K562 (cell line): Measurements from ENCODE around the gene GPC3. TPM values are rescaled to one million over a fixed set of nuclear protein-coding genes. Genes with fewer than 3 reads are reported as not detected.

Experiments used
- ATAC-seq: fragments of 200-7000 bp; cut with Tn5 transposase; 3 replicates; pipeline ENCODE4 v1.9.1; 2020; ENCODE audit warnings: moderate library complexity
- BruUV-seq: library from RNA; stranded (reverse); fragments of 400-500 nt; replicated peaks from 2 replicates; lab custom pipeline; 2021; lab: Mats Ljungman, UMichigan
- CTCF ChIA-PET: fragments of 300-600 bp; formaldehyde crosslinking; extraction: SDS; loops from one replicate; lab custom pipeline; 2021; ENCODE audit warnings: low intra/inter-chr PET ratio; lab: Yijun Ruan, JAX
- POLR2A ChIA-PET: fragments of 300-600, 350-650 bp; sonication (Branson Sonifier 250); formaldehyde crosslinking; extraction: SDS; loops from one replicate; lab custom pipeline; 2021; ENCODE audit warnings: antibody characterized with exemption, inconsistent platforms; lab: Yijun Ruan, JAX
- DNase-seq, 4 experiments: peaks; one replicate each; pipeline versions ENCODE4 v3.0.0 to v3.0.0-alpha.2; 2011 to 2018; ENCODE audit warnings: low spot score in 3 of 4, mixed read lengths in 3 of 4; ENCODE audit errors: extremely low read depth in 1 of 4
- FAIRE-seq: peaks from 2 replicates; lab custom pipeline; 2011; peaks lifted over from hg19 to GRCh38; lab: Jason Lieb, UNC
- H2AFZ ChIP-seq: 2 replicates; pipeline ENCODE4 v1.6.0; 2011; ENCODE audit warnings: low read depth, low read length, control low read depth, inconsistent platforms
- H3K27ac ChIP-seq: fragments of 200-600 bp; 3 replicates; pipeline ENCODE4 v1.8.0; 2011; ENCODE audit warnings: low read depth, mild to moderate bottlenecking, control low read depth, inconsistent platforms, low read length, moderate library complexity, mixed read lengths; ENCODE audit errors: extremely low read depth
- H3K27me3 ChIP-seq, 2 experiments: fragments of 300-600 bp in 1 of 2; 2 replicates in 1 of 2; 3 replicates in 1 of 2; pipeline versions ENCODE4 v1.6.0 to v1.8.0; 2011; ENCODE audit warnings: inconsistent platforms in 2 of 2, low read length in 2 of 2, mild to moderate bottlenecking in 1 of 2, mixed read lengths in 1 of 2, moderate library complexity in 1 of 2; ENCODE audit not compliant: control insufficient read depth in 2 of 2, insufficient read depth in 2 of 2
- H3K36me3 ChIP-seq: fragments of 300-600 bp; 3 replicates; pipeline ENCODE4 v1.8.0; 2011; ENCODE audit warnings: mild to moderate bottlenecking, low read length, inconsistent platforms; ENCODE audit not compliant: control insufficient read depth, insufficient read depth
- H3K4me1 ChIP-seq, 2 experiments: fragments of 200-600 bp in 1 of 2; replicated peaks in 1 of 2; 2 replicates in 1 of 2; 3 replicates in 1 of 2; pipeline versions ENCODE4 v1.5.1 to v1.8.0; 2011; ENCODE audit warnings: inconsistent platforms in 2 of 2, low read length in 2 of 2, mild to moderate bottlenecking in 1 of 2, mixed read lengths in 1 of 2, moderate library complexity in 1 of 2; ENCODE audit not compliant: control insufficient read depth in 2 of 2, insufficient read depth in 2 of 2
- H3K4me2 ChIP-seq: 2 replicates; pipeline ENCODE4 v1.6.1; 2011; ENCODE audit warnings: low read length, control low read depth, inconsistent platforms, mixed read lengths; ENCODE audit not compliant: insufficient read depth
- H3K4me3 ChIP-seq: fragments of 200-600 bp; sonication (generic), shearing (Covaris generic); 2 replicates; pipeline ENCODE4 v1.5.1; 2016; ENCODE audit warnings: control low read depth, inconsistent platforms
- H3K79me2 ChIP-seq: fragments of 200-600 bp; 3 replicates; pipeline ENCODE4 v1.8.0; 2011; ENCODE audit warnings: low read length, inconsistent platforms; ENCODE audit not compliant: control insufficient read depth, insufficient read depth
- H3K9ac ChIP-seq, 2 experiments: 2 replicates each; pipeline versions ENCODE4 v1.6.0 to v1.6.1; 2011; ENCODE audit warnings: low read depth in 2 of 2, low read length in 2 of 2, control low read depth in 1 of 2, inconsistent platforms in 1 of 2, mild to moderate bottlenecking in 1 of 2, mixed read lengths in 1 of 2; ENCODE audit not compliant: insufficient read depth in 1 of 2
- H3K9me1 ChIP-seq: one replicate; pipeline ENCODE4 v1.6.0; 2011; ENCODE audit warnings: inconsistent platforms, mild to moderate bottlenecking, low read length, moderate library complexity; ENCODE audit not compliant: control insufficient read depth, insufficient read depth
- H3K9me3 ChIP-seq: replicated peaks from 2 replicates; pipeline ENCODE4 v1.5.1; 2011; ENCODE audit warnings: low read depth, low read length, inconsistent platforms; ENCODE audit not compliant: control insufficient read depth, insufficient read depth
- H4K20me1 ChIP-seq: replicated peaks from 2 replicates; pipeline ENCODE4 v1.6.1; 2011; ENCODE audit warnings: low read length, inconsistent platforms, mixed read lengths; ENCODE audit not compliant: control insufficient read depth, insufficient read depth
- KAT2B ChIP-seq: IDR thresholded peaks from one replicate; pipeline ENCODE4 v1.6.1; 2012; ENCODE audit warnings: low read depth, mild to moderate bottlenecking, control low read depth, inconsistent platforms, low read length, moderate library complexity
- LCOR ChIP-seq: sonication (generic); formaldehyde crosslinking; IDR thresholded peaks from 2 replicates; pipeline ENCODE4 v1.8.0; 2022; ENCODE audit warnings: mild to moderate bottlenecking, missing genetic modification reagents
- SETDB1 ChIP-seq: IDR thresholded peaks from one replicate; pipeline ENCODE4 v1.6.1; 2012; ENCODE audit warnings: low read length, control low read depth, inconsistent platforms
- SIN3A ChIP-seq, 2 experiments: fragments of 150-350 bp in 1 of 2; IDR thresholded peaks; 2 replicates each; pipeline ENCODE4 v1.6.1; 2011 to 2016; ENCODE audit warnings: borderline replicate concordance in 2 of 2, low read depth in 2 of 2, low read length in 2 of 2, mild to moderate bottlenecking in 2 of 2, moderate library complexity in 2 of 2; ENCODE audit not compliant: control insufficient read depth in 1 of 2
- SIX5 ChIP-seq, 2 experiments: IDR thresholded peaks; 2 replicates each; pipeline ENCODE4 v1.6.1; 2011; ENCODE audit warnings: low read length in 2 of 2, borderline replicate concordance in 1 of 2, low read depth in 1 of 2, mild to moderate bottlenecking in 1 of 2, moderate library complexity in 1 of 2; ENCODE audit not compliant: insufficient read depth in 1 of 2
- ZNF263 ChIP-seq: sonication (generic); formaldehyde crosslinking; IDR thresholded peaks from 2 replicates; pipeline ENCODE4 v1.8.0; 2022; ENCODE audit warnings: mild to moderate bottlenecking, missing genetic modification reagents, borderline replicate concordance
- ZNF354B ChIP-seq: fragments of 250-450 bp; sonication (Bioruptor Pico); IDR thresholded peaks from 2 replicates; pipeline ENCODE4 v1.4.0; 2020
- WGBS: fragments of 100-300 bp; shearing (Covaris generic); methylation state at CpG from one replicate; pipeline ENCODE4 v1.1.6; 2016; ENCODE audit warnings: low coverage, mixed read lengths; ENCODE audit not compliant: insufficient coverage; ENCODE audit errors: missing lambda C conversion rate; 5-methylcytosine and 5-hydroxymethylcytosine counted together
- in situ Hi-C: fragments of 300-500 bp; cut with MboI; formaldehyde crosslinking; loops from 4 replicates; pipeline ENCODE4 v1.15.0; 2018; ENCODE audit warnings: inconsistent platforms, mixed read lengths
- intact Hi-C: fragments of 100-400 bp; cut with micrococcal nuclease; formaldehyde crosslinking; loops from 2 replicates; pipeline ENCODE4 v1.14.2; 2022
- polyA plus RNA-seq, 8 experiments: library from polyadenylated mRNA; depleted of rRNA in 4 of 8; stranded (reverse) in 5 of 8; unstranded in 3 of 8; fragments of >200 nt; fragmentation: Nextera tagmentation in 2 of 8; fragmentation: Illumina TruSeq in 1 of 8; extraction: Ambion mirVana in 2 of 8; extraction: Trizol in 1 of 8; gene quantifications; 2 replicates each; pipeline versions ENCODE4 v1.2.1 to v1.2.3, GENCODE V29; 2011 to 2014; ENCODE audit warnings: inconsistent platforms in 1 of 8, missing spikeins in 1 of 8
- total RNA-seq, 7 experiments: library from RNA; depleted of rRNA in 6 of 7; stranded (reverse); fragments of >200 nt in 6 of 7; fragmentation: Illumina TruSeq in 2 of 7; extraction: Trizol in 2 of 7; gene quantifications; 2 replicates each; pipeline versions ENCODE4 v1.2.1 to v1.2.3, GENCODE V29; 2011 to 2021; ENCODE audit warnings: low replicate concordance in 1 of 7
- TF ChIP-seq, protein P1 (sequence below): sonication (generic); formaldehyde crosslinking; IDR thresholded peaks from 2 replicates; pipeline ENCODE4 v1.8.1; 2022; ENCODE audit warnings: missing genetic modification reagents
- TF ChIP-seq, protein P2 (sequence below): sonication (generic); formaldehyde crosslinking; IDR thresholded peaks from 2 replicates; pipeline ENCODE4 v1.8.0; 2022; ENCODE audit warnings: mild to moderate bottlenecking, missing genetic modification reagents
- TF ChIP-seq, protein P3 (sequence below): fragments of 200-800 bp; sonication (Bioruptor generic); IDR thresholded peaks from 2 replicates; pipeline ENCODE4 v1.6.1; 2016; ENCODE audit warnings: missing genetic modification characterization, missing compliant biosample characterization

GPC3 gene
- total and polyA plus RNA-seq, 9 of the 15 experiments (the other 6 are each of a cell fraction or from before 2014, with no cell fraction given): 0.42 TPM; not detected in 8

DNA sequence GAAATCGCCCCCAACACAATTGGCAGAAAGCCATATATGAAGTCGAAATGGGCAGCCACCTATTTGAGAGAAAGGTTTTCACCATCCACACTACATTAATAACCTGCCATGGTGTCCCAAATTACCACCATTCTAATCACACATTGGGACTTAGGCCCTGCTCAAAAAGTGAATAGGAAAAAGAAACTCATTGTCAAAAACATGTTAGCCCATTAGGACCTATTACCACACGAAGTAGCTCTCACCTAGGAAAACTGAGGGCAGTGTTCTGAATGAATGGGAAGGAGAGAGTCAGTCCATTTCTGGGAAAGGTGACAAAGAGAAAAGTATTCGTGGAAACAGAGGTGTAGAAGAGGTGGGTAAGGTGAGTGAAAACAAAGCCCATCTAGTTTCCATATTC lies 60.8 kb downstream of the GPC3 start:
- H3K9ac ChIP-seq: no peak overlapping the region
- no peak for ATAC-seq
- no peaks in the 10 kb centered on the region for H3K9me3 ChIP-seq
- no peaks in the 10 kb centered on the region for H3K27me3 ChIP-seq
- BruUV-seq: no TSS peak
- no peak for FAIRE-seq
- no peak overlapping the region for H3K4me3 ChIP-seq
- no peaks in the 10 kb centered on the region for H3K36me3 ChIP-seq
- ChIA-PET POLR2A (no interaction called here), CTCF (no interaction called here)
- H3K79me2 ChIP-seq: no peaks in the 10 kb centered on the region
- H3K9me1 ChIP-seq: no peaks in the 10 kb centered on the region
- no peaks in the 10 kb centered on the region for H3K4me1 ChIP-seq
- DNase-seq: no peak
- H3K27ac ChIP-seq: no peak overlapping the region
- H3K4me2 ChIP-seq: no peak overlapping the region
- 2% methylated on average over 4 of the region's 4 CpGs for WGBS
- no peaks in the 10 kb centered on the region for H4K20me1 ChIP-seq
- intact Hi-C loops: no loop called here
- in situ Hi-C loops: no loop called here
- no peak overlapping the region for H2AFZ ChIP-seq
- TF ChIP-seq, protein P1, sequence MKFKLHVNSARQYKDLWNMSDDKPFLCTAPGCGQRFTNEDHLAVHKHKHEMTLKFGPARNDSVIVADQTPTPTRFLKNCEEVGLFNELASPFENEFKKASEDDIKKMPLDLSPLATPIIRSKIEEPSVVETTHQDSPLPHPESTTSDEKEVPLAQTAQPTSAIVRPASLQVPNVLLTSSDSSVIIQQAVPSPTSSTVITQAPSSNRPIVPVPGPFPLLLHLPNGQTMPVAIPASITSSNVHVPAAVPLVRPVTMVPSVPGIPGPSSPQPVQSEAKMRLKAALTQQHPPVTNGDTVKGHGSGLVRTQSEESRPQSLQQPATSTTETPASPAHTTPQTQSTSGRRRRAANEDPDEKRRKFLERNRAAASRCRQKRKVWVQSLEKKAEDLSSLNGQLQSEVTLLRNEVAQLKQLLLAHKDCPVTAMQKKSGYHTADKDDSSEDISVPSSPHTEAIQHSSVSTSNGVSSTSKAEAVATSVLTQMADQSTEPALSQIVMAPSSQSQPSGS (CRISPR knock-in tag): no peak
- TF ChIP-seq ZNF354B (CRISPR knock-in tag): no peak
- TF ChIP-seq SIX5 (IDR thresholded peaks at IDR 0.05; ENCODE audit: borderline replicate concordance in 1 of 2, insufficient read depth in 1 of 2, low read depth in 1 of 2, low read length in 2 of 2): no peak
- no peak for TF ChIP-seq SIN3A (IDR thresholded peaks at IDR 0.05; ENCODE audit: borderline replicate concordance in 2 of 2, control insufficient read depth in 1 of 2, low read depth in 2 of 2, low read length in 2 of 2)
- TF ChIP-seq ZNF263: no peak
- no peak for TF ChIP-seq SETDB1
- no peak for TF ChIP-seq LCOR (CRISPR knock-in tag)
- TF ChIP-seq, protein P2, sequence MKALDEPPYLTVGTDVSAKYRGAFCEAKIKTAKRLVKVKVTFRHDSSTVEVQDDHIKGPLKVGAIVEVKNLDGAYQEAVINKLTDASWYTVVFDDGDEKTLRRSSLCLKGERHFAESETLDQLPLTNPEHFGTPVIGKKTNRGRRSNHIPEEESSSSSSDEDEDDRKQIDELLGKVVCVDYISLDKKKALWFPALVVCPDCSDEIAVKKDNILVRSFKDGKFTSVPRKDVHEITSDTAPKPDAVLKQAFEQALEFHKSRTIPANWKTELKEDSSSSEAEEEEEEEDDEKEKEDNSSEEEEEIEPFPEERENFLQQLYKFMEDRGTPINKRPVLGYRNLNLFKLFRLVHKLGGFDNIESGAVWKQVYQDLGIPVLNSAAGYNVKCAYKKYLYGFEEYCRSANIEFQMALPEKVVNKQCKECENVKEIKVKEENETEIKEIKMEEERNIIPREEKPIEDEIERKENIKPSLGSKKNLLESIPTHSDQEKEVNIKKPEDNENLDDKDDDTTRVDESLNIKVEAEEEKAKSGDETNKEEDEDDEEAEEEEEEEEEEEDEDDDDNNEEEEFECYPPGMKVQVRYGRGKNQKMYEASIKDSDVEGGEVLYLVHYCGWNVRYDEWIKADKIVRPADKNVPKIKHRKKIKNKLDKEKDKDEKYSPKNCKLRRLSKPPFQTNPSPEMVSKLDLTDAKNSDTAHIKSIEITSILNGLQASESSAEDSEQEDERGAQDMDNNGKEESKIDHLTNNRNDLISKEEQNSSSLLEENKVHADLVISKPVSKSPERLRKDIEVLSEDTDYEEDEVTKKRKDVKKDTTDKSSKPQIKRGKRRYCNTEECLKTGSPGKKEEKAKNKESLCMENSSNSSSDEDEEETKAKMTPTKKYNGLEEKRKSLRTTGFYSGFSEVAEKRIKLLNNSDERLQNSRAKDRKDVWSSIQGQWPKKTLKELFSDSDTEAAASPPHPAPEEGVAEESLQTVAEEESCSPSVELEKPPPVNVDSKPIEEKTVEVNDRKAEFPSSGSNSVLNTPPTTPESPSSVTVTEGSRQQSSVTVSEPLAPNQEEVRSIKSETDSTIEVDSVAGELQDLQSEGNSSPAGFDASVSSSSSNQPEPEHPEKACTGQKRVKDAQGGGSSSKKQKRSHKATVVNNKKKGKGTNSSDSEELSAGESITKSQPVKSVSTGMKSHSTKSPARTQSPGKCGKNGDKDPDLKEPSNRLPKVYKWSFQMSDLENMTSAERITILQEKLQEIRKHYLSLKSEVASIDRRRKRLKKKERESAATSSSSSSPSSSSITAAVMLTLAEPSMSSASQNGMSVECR (CRISPR knock-in tag): no peak
- TF ChIP-seq KAT2B: no peak
- TF ChIP-seq, protein P3, sequence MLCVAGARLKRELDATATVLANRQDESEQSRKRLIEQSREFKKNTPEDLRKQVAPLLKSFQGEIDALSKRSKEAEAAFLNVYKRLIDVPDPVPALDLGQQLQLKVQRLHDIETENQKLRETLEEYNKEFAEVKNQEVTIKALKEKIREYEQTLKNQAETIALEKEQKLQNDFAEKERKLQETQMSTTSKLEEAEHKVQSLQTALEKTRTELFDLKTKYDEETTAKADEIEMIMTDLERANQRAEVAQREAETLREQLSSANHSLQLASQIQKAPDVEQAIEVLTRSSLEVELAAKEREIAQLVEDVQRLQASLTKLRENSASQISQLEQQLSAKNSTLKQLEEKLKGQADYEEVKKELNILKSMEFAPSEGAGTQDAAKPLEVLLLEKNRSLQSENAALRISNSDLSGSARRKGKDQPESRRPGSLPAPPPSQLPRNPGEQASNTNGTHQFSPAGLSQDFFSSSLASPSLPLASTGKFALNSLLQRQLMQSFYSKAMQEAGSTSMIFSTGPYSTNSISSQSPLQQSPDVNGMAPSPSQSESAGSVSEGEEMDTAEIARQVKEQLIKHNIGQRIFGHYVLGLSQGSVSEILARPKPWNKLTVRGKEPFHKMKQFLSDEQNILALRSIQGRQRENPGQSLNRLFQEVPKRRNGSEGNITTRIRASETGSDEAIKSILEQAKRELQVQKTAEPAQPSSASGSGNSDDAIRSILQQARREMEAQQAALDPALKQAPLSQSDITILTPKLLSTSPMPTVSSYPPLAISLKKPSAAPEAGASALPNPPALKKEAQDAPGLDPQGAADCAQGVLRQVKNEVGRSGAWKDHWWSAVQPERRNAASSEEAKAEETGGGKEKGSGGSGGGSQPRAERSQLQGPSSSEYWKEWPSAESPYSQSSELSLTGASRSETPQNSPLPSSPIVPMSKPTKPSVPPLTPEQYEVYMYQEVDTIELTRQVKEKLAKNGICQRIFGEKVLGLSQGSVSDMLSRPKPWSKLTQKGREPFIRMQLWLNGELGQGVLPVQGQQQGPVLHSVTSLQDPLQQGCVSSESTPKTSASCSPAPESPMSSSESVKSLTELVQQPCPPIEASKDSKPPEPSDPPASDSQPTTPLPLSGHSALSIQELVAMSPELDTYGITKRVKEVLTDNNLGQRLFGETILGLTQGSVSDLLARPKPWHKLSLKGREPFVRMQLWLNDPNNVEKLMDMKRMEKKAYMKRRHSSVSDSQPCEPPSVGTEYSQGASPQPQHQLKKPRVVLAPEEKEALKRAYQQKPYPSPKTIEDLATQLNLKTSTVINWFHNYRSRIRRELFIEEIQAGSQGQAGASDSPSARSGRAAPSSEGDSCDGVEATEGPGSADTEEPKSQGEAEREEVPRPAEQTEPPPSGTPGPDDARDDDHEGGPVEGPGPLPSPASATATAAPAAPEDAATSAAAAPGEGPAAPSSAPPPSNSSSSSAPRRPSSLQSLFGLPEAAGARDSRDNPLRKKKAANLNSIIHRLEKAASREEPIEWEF (CRISPR knock-in tag): no peak
